Measurements from ENCODE around the gene ACTMAP. TPM values are rescaled to one million over a fixed set of nuclear protein-coding genes. Genes with fewer than 3 reads are reported as not detected.
A peak's percentile ranks its signal among the peaks of the same experiment; 100 is the strongest.

The ACTMAP gene
- total and polyA plus RNA-seq, 2 of the 13 experiments (the other 11 are each of a cell fraction or from before 2014, with no cell fraction given), result 2.2 to 7.9 TPM

- TF ChIP-seq BRCA1 (CRISPR knock-in tag; IDR thresholded peaks at IDR 0.05) (no peak), SCMH1 (CRISPR knock-in tag; IDR thresholded peaks at IDR 0.05; ENCODE audit: borderline replicate concordance) (no peak), ZXDC (CRISPR knock-in tag; IDR thresholded peaks at IDR 0.05) (0 out of 2 replicates have a peak, but pooled peaks have one; percentile 39), NAIF1 (CRISPR knock-in tag; IDR thresholded peaks at IDR 0.05; ENCODE audit: borderline replicate concordance) (no peak), ZNF333 (CRISPR knock-in tag; IDR thresholded peaks at IDR 0.05; ENCODE audit: borderline replicate concordance) (no peak), SMYD3 (CRISPR knock-in tag; IDR thresholded peaks at IDR 0.05) (no peak), ZNF296 (CRISPR knock-in tag; conservative IDR thresholded peaks at IDR 0.05) (no peak), CBFB (CRISPR knock-in tag; IDR thresholded peaks at IDR 0.05) (no peak), ZNF44 (CRISPR knock-in tag; IDR thresholded peaks at IDR 0.05) (no peak), FLYWCH1 (CRISPR knock-in tag; IDR thresholded peaks at IDR 0.05) (no peak), SIX4 (CRISPR knock-in tag; IDR thresholded peaks at IDR 0.05) (no peak), PTBP1 (IDR thresholded peaks at IDR 0.05; ENCODE audit: low read depth, low read length, poor library complexity, severe bottlenecking) (no peak), LCORL (IDR thresholded peaks at IDR 0.05) (no peak), LCORL (CRISPR knock-in tag; IDR thresholded peaks at IDR 0.05) (no peak), TFAP4 (IDR thresholded peaks at IDR 0.05; ENCODE audit: borderline replicate concordance, low read depth) (no peak), PAX8 (CRISPR knock-in tag; IDR thresholded peaks at IDR 0.05; ENCODE audit: borderline replicate concordance) (no peak), ZFP36 (IDR thresholded peaks at IDR 0.05; ENCODE audit: borderline replicate concordance, low read depth, low read length, partially characterized antibody) (no peak), ZZZ3 (CRISPR knock-in tag; IDR thresholded peaks at IDR 0.05; ENCODE audit: borderline replicate concordance) (no peak), FOXJ3 (CRISPR knock-in tag; IDR thresholded peaks at IDR 0.05; ENCODE audit: borderline replicate concordance) (no peak), KDM2A (CRISPR knock-in tag; IDR thresholded peaks at IDR 0.05; ENCODE audit: borderline replicate concordance, low read depth) (peak; percentile 39; the same call in 1 of the 2 replicates)
- TF ChIP-seq, protein P1, sequence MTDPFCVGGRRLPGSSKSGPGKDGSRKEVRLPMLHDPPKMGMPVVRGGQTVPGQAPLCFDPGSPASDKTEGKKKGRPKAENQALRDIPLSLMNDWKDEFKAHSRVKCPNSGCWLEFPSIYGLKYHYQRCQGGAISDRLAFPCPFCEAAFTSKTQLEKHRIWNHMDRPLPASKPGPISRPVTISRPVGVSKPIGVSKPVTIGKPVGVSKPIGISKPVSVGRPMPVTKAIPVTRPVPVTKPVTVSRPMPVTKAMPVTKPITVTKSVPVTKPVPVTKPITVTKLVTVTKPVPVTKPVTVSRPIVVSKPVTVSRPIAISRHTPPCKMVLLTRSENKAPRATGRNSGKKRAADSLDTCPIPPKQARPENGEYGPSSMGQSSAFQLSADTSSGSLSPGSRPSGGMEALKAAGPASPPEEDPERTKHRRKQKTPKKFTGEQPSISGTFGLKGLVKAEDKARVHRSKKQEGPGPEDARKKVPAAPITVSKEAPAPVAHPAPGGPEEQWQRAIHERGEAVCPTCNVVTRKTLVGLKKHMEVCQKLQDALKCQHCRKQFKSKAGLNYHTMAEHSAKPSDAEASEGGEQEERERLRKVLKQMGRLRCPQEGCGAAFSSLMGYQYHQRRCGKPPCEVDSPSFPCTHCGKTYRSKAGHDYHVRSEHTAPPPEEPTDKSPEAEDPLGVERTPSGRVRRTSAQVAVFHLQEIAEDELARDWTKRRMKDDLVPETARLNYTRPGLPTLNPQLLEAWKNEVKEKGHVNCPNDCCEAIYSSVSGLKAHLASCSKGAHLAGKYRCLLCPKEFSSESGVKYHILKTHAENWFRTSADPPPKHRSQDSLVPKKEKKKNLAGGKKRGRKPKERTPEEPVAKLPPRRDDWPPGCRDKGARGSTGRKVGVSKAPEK (CRISPR knock-in tag; IDR thresholded peaks at IDR 0.05; ENCODE audit: borderline replicate concordance), result no peak
- TF ChIP-seq, protein P2, sequence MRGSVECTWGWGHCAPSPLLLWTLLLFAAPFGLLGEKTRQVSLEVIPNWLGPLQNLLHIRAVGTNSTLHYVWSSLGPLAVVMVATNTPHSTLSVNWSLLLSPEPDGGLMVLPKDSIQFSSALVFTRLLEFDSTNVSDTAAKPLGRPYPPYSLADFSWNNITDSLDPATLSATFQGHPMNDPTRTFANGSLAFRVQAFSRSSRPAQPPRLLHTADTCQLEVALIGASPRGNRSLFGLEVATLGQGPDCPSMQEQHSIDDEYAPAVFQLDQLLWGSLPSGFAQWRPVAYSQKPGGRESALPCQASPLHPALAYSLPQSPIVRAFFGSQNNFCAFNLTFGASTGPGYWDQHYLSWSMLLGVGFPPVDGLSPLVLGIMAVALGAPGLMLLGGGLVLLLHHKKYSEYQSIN (CRISPR knock-in tag; IDR thresholded peaks at IDR 0.05; ENCODE audit: borderline replicate concordance), result no peak
- TF ChIP-seq, protein P3, sequence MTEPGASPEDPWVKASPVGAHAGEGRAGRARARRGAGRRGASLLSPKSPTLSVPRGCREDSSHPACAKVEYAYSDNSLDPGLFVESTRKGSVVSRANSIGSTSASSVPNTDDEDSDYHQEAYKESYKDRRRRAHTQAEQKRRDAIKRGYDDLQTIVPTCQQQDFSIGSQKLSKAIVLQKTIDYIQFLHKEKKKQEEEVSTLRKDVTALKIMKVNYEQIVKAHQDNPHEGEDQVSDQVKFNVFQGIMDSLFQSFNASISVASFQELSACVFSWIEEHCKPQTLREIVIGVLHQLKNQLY (CRISPR knock-in tag; IDR thresholded peaks at IDR 0.05), result no peak
Observed at GRCh38 chr19:40702337-40703012, 47.8 kb downstream of the ACTMAP start (continued).
